Immature natural killer cell (primary cell): ENCODE results near the gene GRIK2. TPM values are rescaled to one million over a fixed set of nuclear protein-coding genes. Genes with fewer than 3 reads are reported as not detected.

ENCODE experiments used
- DNase-seq, 3 donors: peaks; one replicate each; pipeline ENCODE4 v3.0.0; 2022; ENCODE audit warnings: mixed read lengths in 1 of 3
- H3K27ac Mint-ChIP-seq, 6 donors: one replicate each; pipeline ENCODE4 v1.8.0; 2020; ENCODE audit warnings: mixed read lengths in 6 of 6, mild to moderate bottlenecking in 5 of 6, inconsistent platforms in 4 of 6, moderate library complexity in 3 of 6
- H3K27me3 Mint-ChIP-seq, 3 donors: one replicate each; pipeline ENCODE4 v1.8.0; 2020 to 2021; ENCODE audit warnings: low read depth in 3 of 3, mild to moderate bottlenecking in 3 of 3, mixed read lengths in 3 of 3, moderate library complexity in 3 of 3, inconsistent platforms in 1 of 3
- H3K36me3 Mint-ChIP-seq, 3 donors: one replicate each; pipeline ENCODE4 v1.8.0; 2020; ENCODE audit warnings: mixed read lengths in 3 of 3, inconsistent platforms in 2 of 3, mild to moderate bottlenecking in 2 of 3
- H3K4me1 Mint-ChIP-seq, 2 donors: one replicate each; pipeline ENCODE4 v1.8.0; 2020; ENCODE audit warnings: inconsistent platforms in 2 of 2, mild to moderate bottlenecking in 2 of 2, mixed read lengths in 2 of 2, moderate library complexity in 1 of 2
- H3K4me3 Mint-ChIP-seq, 5 donors: one replicate each; pipeline ENCODE4 v1.8.0; 2020; ENCODE audit warnings: mild to moderate bottlenecking in 5 of 5, mixed read lengths in 5 of 5, inconsistent platforms in 3 of 5, moderate library complexity in 3 of 5
- H3K9me3 Mint-ChIP-seq, 6 donors: one replicate each; pipeline ENCODE4 v1.8.0; 2020; ENCODE audit warnings: mild to moderate bottlenecking in 6 of 6, mixed read lengths in 6 of 6, inconsistent platforms in 4 of 6, moderate library complexity in 3 of 6
- polyA plus RNA-seq, 3 donors: library from polyadenylated mRNA; unstranded; fragments of 300-500 nt; fragmentation: Illumina TruSeq; gene quantifications; one replicate each; pipeline ENCODE4 v1.2.3, GENCODE V29; 2021

GRIK2 gene
- polyA plus RNA-seq, 3 donors from 2014 or later, result not detected

DNA sequence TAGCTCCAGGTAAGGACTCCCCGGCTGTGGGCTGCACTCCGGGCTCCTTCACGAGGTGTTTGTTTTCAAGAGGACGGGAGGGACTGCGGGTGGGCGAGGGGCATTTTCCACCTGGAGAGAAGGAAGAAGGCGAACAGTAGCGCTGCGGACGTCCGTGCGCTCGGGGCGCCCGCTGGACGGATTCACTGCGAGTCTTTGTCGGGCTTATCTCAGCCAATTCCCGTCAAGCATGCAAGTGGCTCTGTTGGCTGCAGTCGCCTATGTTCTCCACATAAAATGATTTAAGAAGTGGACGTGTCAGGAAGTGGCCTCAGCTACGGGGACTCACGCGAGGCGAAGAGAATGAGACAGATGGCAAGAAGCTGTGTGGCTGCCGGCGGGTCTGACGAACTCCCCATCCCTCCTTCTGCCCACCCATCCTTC is 332 bp downstream of the GRIK2 start:
- no peak overlapping the region for H3K27ac Mint-ChIP-seq
- no peak overlapping the region for H3K4me3 Mint-ChIP-seq
- H3K9me3 Mint-ChIP-seq, result peaks cover 3 to 34% (median 14%) of the 10 kb centered on the region in 6 donors
- peaks cover 0 to 3% (median under 1%) of the 10 kb centered on the region in 3 donors for H3K36me3 Mint-ChIP-seq
- no peaks in the 10 kb centered on the region for H3K4me1 Mint-ChIP-seq
- H3K27me3 Mint-ChIP-seq, result peaks cover 1 to 4% (median 3%) of the 10 kb centered on the region in 3 donors
- no peak for DNase-seq

DNA sequence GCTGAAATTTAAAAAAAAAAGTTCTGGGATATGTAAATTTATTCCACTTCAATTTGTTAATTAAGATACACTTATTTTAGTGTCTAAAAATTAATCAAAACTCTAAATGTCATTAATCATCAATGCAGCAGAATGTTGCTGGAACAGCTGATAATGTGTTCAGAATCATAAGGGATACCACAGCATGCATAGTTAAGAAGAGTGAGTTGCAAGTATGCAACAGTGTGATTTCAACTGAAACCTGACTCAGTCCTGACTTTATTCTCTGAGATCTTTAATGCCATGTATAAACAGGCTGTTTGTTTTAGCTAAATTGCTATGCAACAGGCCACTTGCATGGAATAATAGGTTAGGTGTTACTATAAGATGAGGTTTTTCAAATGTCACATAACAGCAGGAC is 1.4 kb downstream of the GRIK2 start:
- Mint-ChIP-seq H3K9me3 (peaks cover 5 to 43% (median 15%) of the 10 kb centered on the region in 6 donors), H3K4me1 (no peaks in the 10 kb centered on the region), H3K4me3 (no peak overlapping the region), H3K27me3 (peaks cover 1 to 8% (median 3%) of the 10 kb centered on the region in 3 donors), H3K27ac (no peak overlapping the region), H3K36me3 (peaks cover 0 to 4% (median 3%) of the 10 kb centered on the region in 3 donors)
- no peak for DNase-seq

DNA sequence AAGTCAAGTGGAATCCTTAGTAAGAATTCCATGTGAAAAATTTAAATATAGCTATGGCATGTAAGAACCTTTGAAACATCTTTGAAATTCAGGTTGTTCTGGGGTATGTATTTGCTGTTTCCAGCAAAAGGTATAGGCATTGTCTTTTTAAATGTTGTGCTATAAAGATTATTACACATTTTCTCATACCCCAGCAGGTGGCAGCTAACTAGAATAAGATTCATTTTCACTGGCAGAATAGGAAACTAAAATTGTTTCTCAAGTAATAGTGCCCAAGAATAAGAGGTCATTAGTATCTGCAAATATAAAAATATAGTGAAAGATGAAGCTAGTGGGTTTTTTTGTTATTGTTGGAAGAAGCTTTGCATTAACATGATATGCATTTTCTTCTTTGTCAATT is 1.8 kb downstream of the GRIK2 start:
- Mint-ChIP-seq H3K27me3 (peaks cover 1 to 8% (median 3%) of the 10 kb centered on the region in 3 donors), H3K9me3 (peaks cover 7 to 47% (median 16%) of the 10 kb centered on the region in 6 donors), H3K27ac (no peak overlapping the region), H3K4me3 (no peak overlapping the region), H3K4me1 (no peaks in the 10 kb centered on the region), H3K36me3 (peaks cover 0 to 4% (median 3%) of the 10 kb centered on the region in 3 donors)
- DNase-seq, result no peak

DNA sequence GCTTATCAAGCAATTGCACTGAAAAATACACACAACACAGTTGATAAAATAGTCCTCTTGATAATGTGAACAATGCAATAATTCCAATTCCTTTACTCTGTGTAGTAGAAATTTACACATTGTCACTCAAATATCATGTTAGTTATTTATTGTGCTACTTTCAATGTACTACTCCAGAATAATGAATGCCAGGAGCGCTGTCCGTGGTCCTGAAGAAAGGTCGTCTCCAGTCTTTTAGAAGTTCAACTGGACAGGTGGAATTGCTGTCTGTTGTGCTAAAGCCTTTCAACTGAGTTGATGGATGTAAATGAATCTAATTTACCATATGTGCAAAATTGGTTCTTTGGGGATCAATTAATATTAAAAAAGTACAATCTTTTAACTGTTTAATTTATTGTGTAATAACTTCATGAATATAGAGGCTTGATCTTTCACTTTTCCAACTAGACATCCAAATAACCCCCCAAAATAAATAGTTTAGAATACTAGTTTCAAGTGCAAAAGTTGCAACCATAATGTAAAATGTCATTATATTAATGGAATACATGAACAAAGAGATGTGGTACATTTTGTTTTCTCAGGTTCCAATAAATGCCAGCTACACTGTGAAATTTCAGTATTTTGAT is 3.2 kb downstream of the GRIK2 start:
- Mint-ChIP-seq H3K27ac (no peak overlapping the region), H3K4me3 (no peak overlapping the region), H3K27me3 (peaks cover 0 to 11% (median 3%) of the 10 kb centered on the region in 3 donors), H3K4me1 (no peaks in the 10 kb centered on the region), H3K36me3 (peaks cover 0 to 4% (median 0%) of the 10 kb centered on the region in 3 donors), H3K9me3 (peaks cover 5 to 48% (median 18%) of the 10 kb centered on the region in 6 donors)
- DNase-seq, result no peak

DNA sequence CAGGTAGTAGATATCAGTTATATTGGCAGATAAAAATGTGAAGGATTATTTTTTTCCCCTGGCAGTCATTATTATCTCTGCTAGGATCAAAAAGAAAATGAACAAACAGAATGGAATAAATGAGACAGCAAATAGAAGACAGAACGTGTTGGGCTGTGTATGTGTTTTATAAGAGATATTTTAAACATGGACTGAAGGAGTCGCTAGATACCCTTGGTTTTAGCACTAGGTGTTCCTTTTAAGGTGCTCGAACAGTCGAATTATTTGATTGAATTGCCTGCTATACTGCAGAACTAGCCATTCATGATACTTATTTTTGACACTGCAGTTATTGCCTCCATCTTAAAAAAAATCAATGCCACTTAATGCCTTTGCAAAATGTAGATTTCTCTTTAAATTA is 3.7 kb downstream of the GRIK2 start:
- Mint-ChIP-seq H3K4me1 (no peaks in the 10 kb centered on the region), H3K9me3 (peaks cover 8 to 51% (median 21%) of the 10 kb centered on the region in 6 donors), H3K27ac (no peak overlapping the region), H3K4me3 (no peak overlapping the region), H3K27me3 (peaks cover 0 to 11% (median 3%) of the 10 kb centered on the region in 3 donors), H3K36me3 (peaks cover 0 to 4% (median 4%) of the 10 kb centered on the region in 3 donors)
- DNase-seq, result no peak

DNA sequence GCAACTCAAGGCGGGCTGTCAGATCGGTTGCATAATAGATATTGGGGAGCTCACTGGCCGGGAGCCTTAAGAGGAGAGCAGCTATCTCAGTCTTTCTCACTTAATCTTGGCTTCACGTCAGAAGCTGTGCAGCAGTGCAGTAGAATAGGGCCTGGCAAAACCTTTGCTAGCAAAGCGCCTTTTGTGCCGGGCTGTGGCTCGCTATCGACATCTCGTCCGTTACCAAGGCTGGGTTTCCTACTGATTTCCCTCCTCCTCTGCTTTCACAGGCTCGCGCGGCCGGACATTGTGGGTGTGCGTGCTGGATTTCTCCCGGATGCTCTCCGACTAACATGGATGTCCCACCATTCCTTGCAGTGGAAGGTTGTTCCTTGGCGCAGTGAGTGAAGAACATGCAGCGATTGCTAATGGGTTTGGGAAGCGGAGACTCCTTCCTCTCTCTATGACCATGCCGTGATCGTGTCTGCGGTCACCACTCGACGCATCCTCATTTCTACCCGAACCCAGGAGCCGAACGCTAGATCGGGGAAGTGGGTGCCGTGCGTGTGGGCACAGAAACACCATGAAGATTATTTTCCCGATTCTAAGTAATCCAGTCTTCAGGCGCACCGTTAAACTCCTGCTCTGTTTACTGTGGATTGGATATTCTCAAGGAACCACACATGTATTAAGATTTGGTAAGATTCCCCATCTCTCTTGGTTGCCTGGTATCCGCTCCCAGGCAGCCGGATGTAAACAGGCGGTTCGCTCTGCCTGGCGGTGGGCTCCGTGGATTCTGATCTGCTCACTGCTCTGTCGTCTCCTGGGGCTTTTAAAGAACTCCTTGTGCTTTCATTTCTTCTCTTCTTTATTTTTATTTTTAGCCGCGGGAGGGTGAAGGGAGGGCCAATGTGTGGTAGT is 5.5 kb downstream of the GRIK2 start:
- Mint-ChIP-seq H3K27ac (no peak overlapping the region), H3K9me3 (peaks cover 14 to 62% (median 29%) of the 10 kb centered on the region in 6 donors), H3K27me3 (peaks cover 3 to 8% (median 6%) of the 10 kb centered on the region in 3 donors), H3K36me3 (peaks cover 0 to 7% (median 4%) of the 10 kb centered on the region in 3 donors), H3K4me1 (no peaks in the 10 kb centered on the region), H3K4me3 (no peak overlapping the region)
- no peak for DNase-seq

DNA sequence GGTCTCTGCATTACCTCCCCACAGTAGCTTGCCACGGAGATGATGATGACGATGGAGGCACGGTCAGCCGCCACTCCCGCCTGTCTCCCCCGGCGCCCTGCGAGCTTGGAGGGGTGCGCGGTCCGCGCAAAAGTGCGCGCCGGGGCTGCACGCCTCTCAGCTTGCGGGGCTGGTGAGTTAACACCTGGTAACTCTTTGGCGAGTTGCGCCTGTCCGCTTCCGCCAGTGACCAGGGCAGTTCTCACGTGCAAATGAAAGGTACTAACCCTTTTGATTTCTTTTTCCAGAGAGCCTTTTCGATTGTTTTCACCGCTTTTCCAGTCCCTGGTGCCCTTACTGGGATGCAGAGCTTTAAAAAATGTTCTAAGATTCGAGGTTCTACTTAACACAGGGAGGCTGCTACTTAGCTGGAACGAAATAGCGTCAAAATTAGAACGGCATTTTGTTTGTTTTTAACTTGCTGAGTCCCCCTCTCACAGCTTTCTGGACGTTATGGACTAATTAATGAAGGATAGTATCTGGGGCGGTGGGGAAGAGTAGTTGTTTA is 6.2 kb downstream of the GRIK2 start:
- no peak overlapping the region for H3K4me3 Mint-ChIP-seq
- H3K4me1 Mint-ChIP-seq, result no peaks in the 10 kb centered on the region
- no peak overlapping the region for H3K27ac Mint-ChIP-seq
- H3K27me3 Mint-ChIP-seq, result peaks cover 3 to 8% (median 6%) of the 10 kb centered on the region in 3 donors
- no peak for DNase-seq
- peaks cover 13 to 63% (median 29%) of the 10 kb centered on the region in 6 donors for H3K9me3 Mint-ChIP-seq
- H3K36me3 Mint-ChIP-seq, result peaks cover 0 to 7% (median 4%) of the 10 kb centered on the region in 3 donors

DNA sequence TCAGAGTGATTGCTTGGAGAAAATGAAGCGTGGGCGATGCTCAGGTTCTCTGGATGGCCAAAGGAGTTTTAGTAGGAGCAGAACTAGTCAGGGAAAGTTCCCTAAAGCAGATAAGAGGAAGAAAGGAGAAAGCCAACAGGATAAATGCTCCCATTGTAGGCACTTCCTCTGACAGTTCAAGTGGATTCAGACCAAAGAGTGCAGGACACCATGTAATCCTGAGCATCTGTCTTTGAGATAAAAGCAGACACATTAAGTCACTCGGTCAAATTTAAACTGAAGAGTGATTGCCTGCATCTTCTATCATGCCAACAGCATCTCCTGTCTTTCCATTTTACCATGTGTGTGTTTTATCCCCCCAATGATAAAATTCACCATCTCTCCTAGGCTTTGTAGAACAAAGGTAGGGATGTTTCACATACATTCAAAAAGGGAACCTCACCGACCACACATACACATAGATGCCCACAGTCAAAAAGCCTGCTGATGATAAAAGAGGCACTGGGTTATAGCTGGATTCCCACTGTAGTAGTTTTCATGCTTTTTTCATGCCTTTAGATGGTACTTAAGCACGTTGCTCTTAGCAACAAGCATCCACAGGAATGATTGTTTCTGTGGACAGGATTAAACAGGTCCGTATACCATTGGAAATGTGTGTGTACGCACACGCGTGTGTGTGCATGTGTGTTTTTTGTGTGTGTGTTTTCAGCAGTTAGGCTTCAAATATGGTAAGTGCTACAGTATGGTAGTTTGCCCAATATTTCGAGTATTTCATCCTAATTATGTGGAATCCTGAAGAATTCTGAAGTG is 7.0 kb downstream of the GRIK2 start:
- Mint-ChIP-seq H3K27ac (no peak overlapping the region), H3K4me3 (no peak overlapping the region), H3K27me3 (peaks cover 3 to 8% (median 6%) of the 10 kb centered on the region in 3 donors), H3K36me3 (peaks cover 0 to 7% (median 4%) of the 10 kb centered on the region in 3 donors), H3K9me3 (peaks cover 13 to 66% (median 32%) of the 10 kb centered on the region in 6 donors), H3K4me1 (no peaks in the 10 kb centered on the region)
- DNase-seq, result no peak

DNA sequence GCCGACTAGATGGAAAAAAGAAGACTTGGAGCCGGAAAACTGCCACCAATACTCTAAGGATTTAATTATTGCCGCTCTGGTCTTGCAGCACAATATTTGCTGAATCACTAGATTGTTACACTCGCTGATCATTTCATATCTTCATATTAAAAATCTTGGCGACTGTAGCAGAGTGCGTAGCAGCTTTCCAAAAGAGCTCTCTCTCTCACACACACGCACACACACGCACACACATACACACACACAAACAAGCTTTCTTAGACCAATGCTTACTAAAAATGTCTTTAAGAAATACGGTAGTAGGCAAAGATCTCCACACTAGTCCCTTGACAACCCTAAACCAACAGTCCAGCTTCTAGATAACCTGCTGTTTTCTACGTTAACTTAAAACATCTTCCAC is 7.7 kb downstream of the GRIK2 start:
- no peak overlapping the region for H3K4me3 Mint-ChIP-seq
- no peak overlapping the region for H3K27ac Mint-ChIP-seq
- H3K27me3 Mint-ChIP-seq, result peaks cover 3 to 8% (median 6%) of the 10 kb centered on the region in 3 donors
- peaks cover 13 to 66% (median 32%) of the 10 kb centered on the region in 6 donors for H3K9me3 Mint-ChIP-seq
- no peaks in the 10 kb centered on the region for H3K4me1 Mint-ChIP-seq
- DNase-seq, result no peak
- peaks cover 0 to 7% (median 4%) of the 10 kb centered on the region in 3 donors for H3K36me3 Mint-ChIP-seq

DNA sequence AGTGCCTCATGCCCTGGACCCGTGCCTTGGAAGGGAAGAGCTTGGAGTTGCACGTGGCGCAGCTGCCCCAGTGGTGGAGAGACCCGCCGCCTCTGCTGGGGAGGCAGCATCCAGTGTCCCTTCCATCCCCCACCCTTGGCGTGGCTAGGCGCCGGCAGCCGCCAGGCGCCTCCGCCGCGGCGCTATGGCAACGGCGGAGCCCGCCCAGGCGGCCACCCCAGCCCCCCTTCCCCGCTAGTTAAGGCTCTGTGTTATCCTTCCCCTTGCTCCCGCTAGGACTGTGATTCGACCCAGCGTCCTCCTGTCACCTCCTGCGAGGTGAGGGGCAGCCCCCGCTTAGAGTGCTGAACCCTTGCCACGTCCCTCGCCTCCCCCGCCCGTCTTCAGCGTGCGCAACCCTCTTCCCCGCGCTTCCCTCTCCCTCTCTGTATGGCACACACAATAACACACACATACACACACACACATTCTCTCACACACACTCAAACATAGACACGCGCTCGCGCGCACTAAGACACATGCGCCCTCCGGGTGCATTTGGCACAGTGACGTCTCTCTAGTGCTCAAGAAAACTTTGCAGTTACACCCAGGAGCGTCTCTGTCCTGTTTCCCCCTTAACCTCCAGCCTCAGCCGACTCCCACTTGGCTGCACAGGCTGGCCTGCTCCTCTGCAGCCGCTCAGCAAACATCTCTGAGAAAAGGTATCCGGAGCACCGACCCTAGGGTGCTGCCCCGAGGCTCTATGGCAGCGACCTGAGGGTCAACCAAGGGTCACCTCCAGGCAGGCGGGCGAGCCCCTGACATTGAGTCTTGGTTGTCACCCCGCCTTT is 8.5 kb downstream of the GRIK2 start:
- peaks cover 3 to 8% (median 6%) of the 10 kb centered on the region in 3 donors for H3K27me3 Mint-ChIP-seq
- H3K36me3 Mint-ChIP-seq, result peaks cover 0 to 7% (median 4%) of the 10 kb centered on the region in 3 donors
- peak overlapping the region in 1 of 5 donors; percentile 2 for H3K4me3 Mint-ChIP-seq
- H3K27ac Mint-ChIP-seq, result no peak overlapping the region
- no peak for DNase-seq
- H3K9me3 Mint-ChIP-seq, result peaks cover 11 to 64% (median 32%) of the 10 kb centered on the region in 6 donors
- H3K4me1 Mint-ChIP-seq, result no peaks in the 10 kb centered on the region

DNA sequence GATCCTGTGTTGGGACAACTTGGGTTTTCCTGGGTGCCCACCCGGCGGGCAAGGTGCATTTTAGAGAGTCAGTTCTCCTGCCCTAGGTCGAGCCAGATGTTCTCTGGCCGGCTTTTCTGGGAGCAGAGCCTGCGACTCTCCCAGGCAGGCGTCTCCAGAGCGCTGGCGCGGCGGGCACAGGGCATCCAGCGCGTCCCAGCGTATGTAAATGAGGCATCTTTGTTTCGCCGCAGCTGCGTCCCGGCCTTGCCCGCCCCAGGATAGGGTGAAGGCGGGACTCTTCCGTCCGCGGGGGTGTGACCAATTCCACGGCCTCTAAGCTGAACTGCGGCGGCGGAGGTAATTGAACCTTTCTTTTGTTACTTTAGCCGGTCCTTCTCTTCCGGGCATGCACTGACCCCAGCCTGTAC is 9.1 kb downstream of the GRIK2 start:
- peaks cover 0 to 7% (median 4%) of the 10 kb centered on the region in 3 donors for H3K36me3 Mint-ChIP-seq
- peaks cover 10 to 62% (median 32%) of the 10 kb centered on the region in 6 donors for H3K9me3 Mint-ChIP-seq
- no peak overlapping the region for H3K27ac Mint-ChIP-seq
- DNase-seq, result no peak
- H3K27me3 Mint-ChIP-seq, result peaks cover 3 to 8% (median 6%) of the 10 kb centered on the region in 3 donors
- no peak overlapping the region for H3K4me3 Mint-ChIP-seq
- no peaks in the 10 kb centered on the region for H3K4me1 Mint-ChIP-seq

DNA sequence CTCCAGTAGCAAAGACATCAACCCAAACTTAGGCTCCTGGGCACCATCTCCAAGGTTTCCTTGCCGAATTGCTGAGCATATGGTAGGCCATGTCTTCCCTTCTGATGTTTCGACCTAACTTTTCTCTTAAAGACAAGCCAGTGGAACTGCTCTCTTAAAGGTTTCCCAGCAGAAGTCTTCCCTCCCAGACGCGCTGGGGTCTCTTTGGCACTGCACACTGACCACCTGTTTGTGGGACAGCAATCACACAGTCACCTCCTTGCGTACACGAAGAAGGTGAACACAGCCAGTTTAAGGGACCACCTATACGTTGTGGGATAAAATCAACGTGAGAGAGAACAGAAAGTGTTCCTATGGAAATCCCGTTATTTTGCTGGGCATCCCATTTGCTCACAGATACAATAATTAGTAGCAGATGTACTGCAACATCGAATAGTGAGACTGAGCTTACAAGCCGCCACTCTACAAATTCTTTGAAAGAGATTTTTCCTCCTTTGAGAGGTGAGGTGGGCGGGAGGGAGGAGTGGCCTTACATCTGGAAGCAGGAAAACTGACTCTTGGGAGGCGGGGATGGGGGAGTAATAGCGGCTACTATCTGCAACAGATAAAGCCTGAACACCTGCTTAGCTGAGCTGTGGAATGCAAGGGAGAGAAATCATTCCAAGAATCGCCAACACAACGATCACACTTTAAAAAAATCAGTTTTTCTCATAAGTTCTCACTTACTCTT is 9.9 kb downstream of the GRIK2 start:
- H3K4me3 Mint-ChIP-seq, result no peak overlapping the region
- H3K27me3 Mint-ChIP-seq, result peaks cover 3 to 8% (median 4%) of the 10 kb centered on the region in 3 donors
- peaks cover 10 to 60% (median 35%) of the 10 kb centered on the region in 6 donors for H3K9me3 Mint-ChIP-seq
- no peaks in the 10 kb centered on the region for H3K4me1 Mint-ChIP-seq
- peaks cover 0 to 7% (median 4%) of the 10 kb centered on the region in 3 donors for H3K36me3 Mint-ChIP-seq
- DNase-seq, result no peak
- H3K27ac Mint-ChIP-seq, result no peak overlapping the region
